COLO829 (cell line): ENCODE measurements around the gene DYNLT3.
A peak's percentile ranks its signal among the peaks of the same experiment; 100 is the strongest.

Source experiments
- DNase-seq: peaks from one replicate; pipeline ENCODE4 v3.0.0; 2012; ENCODE audit warnings: low spot score

DYNLT3 gene, protein sequence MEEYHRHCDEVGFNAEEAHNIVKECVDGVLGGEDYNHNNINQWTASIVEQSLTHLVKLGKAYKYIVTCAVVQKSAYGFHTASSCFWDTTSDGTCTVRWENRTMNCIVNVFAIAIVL

DNA sequence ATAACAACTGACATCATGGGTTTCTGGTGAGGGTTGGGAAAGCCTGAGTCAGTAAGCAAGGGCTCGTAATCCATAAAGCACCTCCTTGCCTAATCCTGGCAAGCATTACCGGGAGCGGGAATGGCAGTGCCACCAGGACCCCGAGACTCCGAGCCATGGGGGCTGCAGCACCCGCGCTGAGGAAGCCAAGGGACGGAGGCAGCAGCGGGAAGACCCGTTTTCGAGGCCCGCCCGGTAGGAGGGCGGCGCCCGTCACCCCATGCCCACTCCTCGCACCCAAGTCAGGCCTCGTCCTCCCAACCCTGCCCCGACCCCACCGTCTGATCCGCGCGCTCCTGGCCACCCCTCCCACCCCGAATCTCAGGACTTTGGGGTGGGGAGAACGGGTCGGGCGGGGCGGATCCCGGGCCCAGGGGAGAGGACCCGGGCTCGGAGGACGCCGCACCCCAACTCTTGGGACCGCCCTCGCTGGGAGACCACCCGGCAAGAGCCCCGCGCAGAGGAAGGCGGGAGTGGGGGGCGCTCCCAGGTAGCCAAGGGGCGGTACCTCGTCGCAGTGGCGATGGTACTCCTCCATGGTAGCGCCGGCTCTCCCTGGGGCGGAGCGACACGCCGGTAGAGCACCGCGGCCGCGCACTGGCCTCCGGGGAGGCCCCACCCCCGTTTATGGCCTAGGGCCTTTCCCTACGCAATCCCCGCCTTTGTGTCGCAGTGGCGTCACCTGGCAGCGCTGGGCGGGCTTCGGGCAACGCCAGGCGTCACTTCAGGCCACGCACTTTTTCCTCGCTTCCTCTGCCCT is at the start of gene DYNLT3:
DYNLT3 (minus strand) TSS at position 638 of the 799 bp plus-strand sequence; CDS start at position 577, 61 bp downstream.
- DNase-seq: peak; percentile 73

- DNase-seq: no peak
Observed at GRCh38 chrX:37896511-37896890, 49.1 kb upstream of the DYNLT3 start.

DNA sequence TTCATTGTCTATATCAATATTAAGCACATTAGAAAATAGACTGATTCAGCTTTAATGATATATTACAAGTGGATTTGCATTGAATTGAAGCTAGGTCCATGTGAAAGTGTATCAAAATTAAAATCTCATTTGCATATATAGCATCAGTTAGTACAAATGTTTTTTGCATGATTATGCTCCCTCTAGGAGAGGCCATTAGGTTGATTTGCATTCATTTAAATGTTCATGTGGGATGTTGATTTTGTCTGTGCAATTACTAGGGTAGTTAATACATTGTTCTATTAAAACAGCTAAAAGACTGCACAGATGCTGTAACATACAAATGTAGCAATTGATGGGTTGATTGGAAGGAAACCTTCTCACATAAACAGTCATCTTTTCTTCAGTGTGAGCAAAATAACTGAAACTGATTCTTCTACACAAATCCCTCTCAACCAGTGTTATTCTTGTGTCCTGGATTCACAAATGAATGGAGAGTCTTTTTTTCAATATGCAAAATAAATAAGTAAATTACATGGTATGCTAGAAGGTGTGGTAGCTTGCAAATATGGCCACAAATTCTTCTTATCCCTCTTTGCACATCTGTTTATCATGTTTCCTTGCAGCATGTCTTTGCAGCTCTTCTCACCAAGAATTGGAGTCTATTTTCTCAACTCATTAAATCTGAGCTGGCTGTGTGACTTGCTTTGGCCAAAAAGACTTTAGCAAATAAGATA is 48.6 kb upstream of the DYNLT3 start:
- DNase-seq: no peak

DNA sequence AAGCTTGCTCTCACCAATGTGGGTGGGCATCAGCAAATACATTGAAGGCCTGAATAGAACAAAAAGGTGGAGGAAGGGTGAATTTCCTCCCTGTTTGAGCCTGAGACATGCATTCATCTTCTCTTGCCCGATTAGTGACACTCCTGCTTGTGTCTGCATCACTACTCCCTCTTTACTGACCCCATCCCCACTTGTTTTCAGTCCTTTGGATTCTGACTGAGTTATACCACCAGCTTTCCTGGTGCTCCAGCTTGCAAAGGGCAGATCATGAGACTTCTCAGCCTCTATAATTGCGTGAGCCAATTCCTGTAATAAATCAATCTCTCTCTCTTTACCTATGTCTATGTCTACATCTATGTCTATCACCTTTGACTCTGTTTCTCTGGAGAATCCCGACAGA is 47.4 kb upstream of the DYNLT3 start:
- no peak for DNase-seq

- no peak for DNase-seq
Observed at GRCh38 chrX:37888010-37888409, 40.6 kb upstream of the DYNLT3 start.

DNA sequence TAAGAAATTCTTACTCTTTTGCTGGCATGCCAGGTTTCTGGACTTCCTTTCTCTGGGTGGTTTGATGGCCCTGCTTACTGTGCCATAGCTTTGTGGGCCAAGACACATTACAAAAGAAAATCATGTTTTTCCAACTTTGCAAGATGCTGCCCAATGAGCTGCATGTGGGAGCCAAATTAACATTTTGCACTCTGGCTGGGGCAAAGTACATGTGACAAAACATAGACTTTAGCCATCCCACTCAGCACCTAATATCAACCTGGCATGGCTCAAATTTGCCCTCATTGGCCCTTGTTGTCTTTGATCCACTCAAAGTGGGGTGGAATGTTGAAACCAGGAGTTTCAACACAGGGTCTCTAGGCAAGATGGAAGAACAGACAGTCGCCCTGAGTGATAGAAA is 40.0 kb upstream of the DYNLT3 start:
- no peak for DNase-seq

GRCh38 chrX:37883196-37883595 is 35.8 kb upstream of the DYNLT3 start:
- DNase-seq: peak; percentile 27

DNA sequence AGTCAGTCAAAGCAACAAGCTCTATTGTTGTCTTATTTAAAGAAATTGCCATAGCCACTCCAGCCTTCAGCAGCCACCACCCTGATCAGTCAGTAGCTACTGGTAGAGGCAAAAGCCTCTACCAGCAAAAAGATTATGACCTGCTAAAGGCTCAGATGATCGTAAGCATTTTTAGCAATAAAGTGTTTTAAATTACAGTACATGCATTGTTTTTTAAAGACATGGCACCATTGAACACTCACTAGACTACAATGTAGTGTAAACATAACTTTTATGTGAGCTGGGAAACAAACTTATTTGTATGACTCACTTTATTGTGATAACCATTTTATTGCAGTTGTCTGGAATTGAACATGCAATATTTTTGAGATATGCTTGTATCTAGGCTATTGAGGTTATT is 32.3 kb upstream of the DYNLT3 start:
- DNase-seq: no peak

DNA sequence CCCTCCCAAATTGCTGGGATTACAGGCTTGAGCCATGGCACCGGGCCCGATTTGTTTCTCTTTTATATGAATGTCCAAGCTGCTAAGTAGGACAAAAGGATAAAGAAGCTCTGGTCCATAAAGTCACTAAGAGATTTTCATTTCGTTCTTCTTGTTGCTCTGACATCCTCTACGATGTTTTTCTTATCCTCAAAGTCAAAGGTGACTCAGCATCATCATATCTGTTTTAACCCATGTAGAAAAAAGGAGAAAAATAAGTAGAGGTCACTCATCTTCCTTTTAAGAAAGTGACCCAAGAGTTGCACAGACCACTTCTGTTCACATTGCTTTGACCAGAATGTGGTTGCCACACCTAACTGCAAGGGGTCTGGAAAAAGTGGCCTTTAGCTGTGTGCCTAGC is 29.3 kb upstream of the DYNLT3 start:
- DNase-seq: no peak

- DNase-seq: no peak
Observed at GRCh38 chrX:37875675-37876074, 28.3 kb upstream of the DYNLT3 start.

DNA sequence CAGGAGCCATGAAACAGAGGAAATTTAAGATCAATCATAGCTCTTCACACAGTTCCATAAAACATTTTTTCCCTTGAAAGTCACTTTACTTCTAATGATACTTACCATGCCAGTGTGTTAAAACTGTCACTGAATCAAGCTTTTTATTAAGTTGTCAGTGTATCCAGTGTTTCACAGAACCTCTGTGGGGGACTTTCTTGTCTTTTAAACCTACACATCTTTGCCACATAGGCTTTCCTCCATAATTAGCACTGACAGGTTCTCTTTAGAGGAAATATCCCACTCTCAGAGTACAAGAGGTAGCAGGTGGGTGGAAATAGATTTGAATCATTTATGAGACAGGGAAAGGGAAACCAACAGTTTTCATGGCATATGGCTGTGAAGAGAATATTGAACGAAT is 25.8 kb upstream of the DYNLT3 start:
- no peak for DNase-seq

GRCh38 chrX:37872303-37872655 is 24.9 kb upstream of the DYNLT3 start:
- no peak for DNase-seq

GRCh38 chrX:37871626-37872302 is 24.4 kb upstream of the DYNLT3 start:
- DNase-seq: peak; percentile 60

- no peak for DNase-seq
Observed at GRCh38 chrX:37867536-37868153, 20.3 kb upstream of the DYNLT3 start.

DNA sequence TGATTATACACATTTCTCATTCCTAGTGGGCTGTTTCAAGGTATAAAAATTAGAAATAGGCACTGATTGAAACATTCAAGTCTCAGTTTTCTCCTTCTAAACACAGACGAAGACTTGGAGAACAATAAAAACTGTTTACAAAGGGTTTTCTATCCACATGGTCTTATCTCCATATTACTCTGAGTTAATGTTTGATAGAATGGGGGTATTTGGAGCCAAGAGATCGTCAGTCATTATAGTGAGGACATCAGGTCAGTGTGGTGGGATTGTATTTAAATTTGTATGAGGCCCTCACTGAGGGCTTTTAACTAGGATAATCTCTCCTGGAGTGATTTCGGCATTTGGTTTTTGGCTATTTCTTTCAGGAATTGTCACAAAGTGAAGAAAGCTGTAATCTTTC is 16.4 kb upstream of the DYNLT3 start:
- DNase-seq: no peak

- no peak for DNase-seq
Observed at GRCh38 chrX:37862851-37863250, 15.5 kb upstream of the DYNLT3 start.

DNA sequence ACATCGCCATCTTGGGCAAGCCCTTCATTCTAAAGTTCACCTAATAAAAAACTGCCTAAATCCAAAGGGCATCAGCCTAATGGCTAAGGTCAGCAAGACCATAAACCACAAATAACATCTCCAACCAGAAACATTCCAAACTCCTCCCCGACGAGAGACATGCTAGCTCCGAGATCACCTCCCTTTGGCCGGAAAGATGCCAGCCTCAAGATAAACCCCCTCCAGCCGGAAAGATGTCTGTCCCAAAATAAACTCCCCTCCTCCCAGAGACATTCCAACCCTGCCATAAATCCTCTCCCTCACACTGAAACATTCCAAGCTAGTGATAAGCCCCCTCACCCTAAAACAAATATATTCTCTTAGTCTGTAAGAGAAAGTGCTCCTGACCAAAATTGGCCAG is 13.3 kb upstream of the DYNLT3 start:
- no peak for DNase-seq

GRCh38 chrX:37854748-37855147 is 7.4 kb upstream of the DYNLT3 start:
- no peak for DNase-seq

DNA sequence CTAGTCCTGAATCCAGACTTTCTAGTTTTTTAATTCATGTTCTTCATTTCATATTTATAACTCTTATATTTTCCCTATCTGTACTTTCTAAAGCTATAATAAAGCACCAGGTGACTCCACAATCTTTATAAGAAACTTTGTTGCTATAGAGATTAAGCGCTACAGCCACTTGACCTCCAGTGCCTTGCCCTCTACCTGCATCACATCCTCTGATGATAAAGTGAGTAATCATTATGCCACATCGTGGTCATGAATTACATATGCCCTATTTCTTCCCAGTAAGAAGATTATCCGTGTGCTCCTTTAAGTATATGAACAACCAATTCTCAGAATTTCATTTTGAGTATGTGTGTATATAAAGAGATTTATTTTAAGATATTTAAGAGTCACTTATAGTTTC is 6.8 kb upstream of the DYNLT3 start:
- DNase-seq: no peak

DNA sequence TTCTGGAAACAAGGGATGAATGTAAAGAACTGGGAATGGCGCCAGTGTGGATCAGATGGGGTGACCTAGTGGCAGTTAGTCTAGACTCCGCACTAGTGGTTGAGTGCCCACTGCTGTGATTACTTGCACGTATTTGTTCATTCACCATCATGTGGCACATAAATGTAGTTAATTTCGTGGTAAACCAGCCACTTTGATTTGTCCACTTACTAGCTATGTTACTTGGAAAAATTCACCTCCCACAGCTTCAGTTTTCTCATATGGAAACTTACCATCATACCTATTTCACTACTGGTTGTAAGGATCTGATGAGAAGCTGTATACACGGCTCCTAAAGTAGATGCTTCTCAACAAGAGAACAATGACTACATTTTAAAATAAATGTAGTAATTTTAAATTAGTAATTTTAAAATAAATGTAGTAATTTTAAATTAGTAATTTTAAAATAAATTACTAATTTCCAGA is 394 bp upstream of the DYNLT3 start:
- no peak for DNase-seq

DNA sequence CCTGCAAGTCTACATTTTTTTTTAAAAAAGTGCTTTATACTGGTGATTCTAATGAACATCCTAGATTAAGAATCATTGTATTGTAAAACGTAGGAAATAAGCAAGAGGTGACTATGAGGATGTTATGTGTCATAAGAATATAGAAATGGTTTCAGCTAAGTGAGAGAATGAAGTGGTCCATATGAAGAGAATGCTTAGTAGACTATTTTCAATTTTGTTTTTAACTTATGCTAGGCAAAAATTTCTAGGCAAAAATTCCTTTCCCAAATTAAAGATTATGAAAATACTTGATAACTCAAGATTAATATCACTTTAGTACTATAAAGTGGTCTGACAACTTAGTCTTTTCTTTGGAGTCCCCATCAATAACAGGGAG is 825 bp downstream of the DYNLT3 start:
- no peak for DNase-seq

DNA sequence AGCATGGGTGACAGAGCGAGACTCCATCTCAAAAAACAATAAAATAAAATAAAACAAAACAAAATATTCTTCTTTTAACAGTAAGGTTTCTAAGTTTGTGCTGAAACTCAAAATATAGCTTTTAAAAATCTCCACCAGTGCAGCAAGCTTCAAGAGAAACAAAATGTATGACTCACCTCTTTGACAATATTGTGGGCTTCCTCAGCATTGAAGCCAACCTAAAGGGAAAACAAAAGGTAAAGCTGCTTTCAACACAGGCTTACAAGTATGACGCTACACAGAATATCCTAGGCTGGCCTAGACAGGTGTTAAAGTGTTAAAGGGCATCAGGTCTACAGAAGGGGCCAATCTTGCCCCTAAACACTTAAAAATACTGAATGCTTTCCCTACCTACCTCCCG is 1.2 kb downstream of the DYNLT3 start:
- no peak for DNase-seq
